HL-60 (cell line): ENCODE results near the gene RASL10A.

ENCODE experiments used
- POLR2AphosphoS5 ChIP-seq: IDR thresholded peaks from 2 replicates; pipeline ENCODE4 v1.6.1; 2012; ENCODE audit warnings: low read depth
- SPI1 ChIP-seq: IDR thresholded peaks from 2 replicates; pipeline ENCODE4 v1.6.1; 2012; ENCODE audit warnings: low read depth, mild to moderate bottlenecking, borderline replicate concordance
- TF ChIP-seq, protein P1 (sequence below): IDR thresholded peaks from one replicate; pipeline ENCODE4 v1.5.1; 2011; ENCODE audit warnings: low read length, control low read depth, inconsistent platforms; ENCODE audit not compliant: insufficient read depth
- TF ChIP-seq, protein P2 (sequence below): IDR thresholded peaks from 2 replicates; pipeline ENCODE4 v1.6.1; 2012; ENCODE audit warnings: low read depth; ENCODE audit not compliant: insufficient replicate concordance

DNA sequence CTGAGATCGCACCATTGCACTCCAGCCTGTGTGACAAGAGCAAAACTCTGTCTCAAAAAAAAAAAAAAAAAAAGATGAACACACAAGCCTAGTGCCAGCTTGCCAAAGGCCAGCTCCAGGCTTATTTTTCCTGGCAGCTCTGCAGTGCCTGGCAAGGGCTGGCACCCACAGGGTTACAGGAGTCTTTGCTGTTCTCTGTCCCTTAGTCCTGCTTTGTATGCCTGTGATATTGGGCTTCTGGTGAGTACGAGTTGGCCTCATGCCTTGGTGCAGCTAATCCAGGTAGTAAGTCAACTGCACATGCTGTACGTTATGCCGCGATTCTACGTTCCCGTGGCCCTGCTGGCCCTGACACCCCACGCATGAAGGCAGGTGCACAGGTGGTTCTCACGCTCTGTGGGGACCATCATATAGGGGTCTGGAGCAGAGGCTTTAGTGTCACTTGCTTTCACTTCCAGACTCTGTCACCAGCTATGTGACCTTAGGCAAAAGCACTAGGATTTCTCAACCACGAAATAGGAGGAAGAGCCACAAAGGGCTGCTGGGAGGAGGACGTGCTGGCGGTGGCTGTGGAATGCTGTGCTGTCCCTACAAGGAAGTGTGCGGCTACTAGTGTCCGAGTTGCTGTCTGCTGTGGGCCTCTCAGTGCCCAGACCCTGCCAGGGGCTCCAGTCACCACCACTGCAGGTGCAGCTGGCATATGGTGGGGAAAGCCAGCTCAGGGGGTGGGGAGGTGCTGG lies 21.4 kb upstream of the RASL10A start:
- TF ChIP-seq POLR2AphosphoS5 (no peak), SPI1 (no peak)
- TF ChIP-seq, protein P1, sequence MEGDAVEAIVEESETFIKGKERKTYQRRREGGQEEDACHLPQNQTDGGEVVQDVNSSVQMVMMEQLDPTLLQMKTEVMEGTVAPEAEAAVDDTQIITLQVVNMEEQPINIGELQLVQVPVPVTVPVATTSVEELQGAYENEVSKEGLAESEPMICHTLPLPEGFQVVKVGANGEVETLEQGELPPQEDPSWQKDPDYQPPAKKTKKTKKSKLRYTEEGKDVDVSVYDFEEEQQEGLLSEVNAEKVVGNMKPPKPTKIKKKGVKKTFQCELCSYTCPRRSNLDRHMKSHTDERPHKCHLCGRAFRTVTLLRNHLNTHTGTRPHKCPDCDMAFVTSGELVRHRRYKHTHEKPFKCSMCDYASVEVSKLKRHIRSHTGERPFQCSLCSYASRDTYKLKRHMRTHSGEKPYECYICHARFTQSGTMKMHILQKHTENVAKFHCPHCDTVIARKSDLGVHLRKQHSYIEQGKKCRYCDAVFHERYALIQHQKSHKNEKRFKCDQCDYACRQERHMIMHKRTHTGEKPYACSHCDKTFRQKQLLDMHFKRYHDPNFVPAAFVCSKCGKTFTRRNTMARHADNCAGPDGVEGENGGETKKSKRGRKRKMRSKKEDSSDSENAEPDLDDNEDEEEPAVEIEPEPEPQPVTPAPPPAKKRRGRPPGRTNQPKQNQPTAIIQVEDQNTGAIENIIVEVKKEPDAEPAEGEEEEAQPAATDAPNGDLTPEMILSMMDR: no peak
- TF ChIP-seq, protein P2, sequence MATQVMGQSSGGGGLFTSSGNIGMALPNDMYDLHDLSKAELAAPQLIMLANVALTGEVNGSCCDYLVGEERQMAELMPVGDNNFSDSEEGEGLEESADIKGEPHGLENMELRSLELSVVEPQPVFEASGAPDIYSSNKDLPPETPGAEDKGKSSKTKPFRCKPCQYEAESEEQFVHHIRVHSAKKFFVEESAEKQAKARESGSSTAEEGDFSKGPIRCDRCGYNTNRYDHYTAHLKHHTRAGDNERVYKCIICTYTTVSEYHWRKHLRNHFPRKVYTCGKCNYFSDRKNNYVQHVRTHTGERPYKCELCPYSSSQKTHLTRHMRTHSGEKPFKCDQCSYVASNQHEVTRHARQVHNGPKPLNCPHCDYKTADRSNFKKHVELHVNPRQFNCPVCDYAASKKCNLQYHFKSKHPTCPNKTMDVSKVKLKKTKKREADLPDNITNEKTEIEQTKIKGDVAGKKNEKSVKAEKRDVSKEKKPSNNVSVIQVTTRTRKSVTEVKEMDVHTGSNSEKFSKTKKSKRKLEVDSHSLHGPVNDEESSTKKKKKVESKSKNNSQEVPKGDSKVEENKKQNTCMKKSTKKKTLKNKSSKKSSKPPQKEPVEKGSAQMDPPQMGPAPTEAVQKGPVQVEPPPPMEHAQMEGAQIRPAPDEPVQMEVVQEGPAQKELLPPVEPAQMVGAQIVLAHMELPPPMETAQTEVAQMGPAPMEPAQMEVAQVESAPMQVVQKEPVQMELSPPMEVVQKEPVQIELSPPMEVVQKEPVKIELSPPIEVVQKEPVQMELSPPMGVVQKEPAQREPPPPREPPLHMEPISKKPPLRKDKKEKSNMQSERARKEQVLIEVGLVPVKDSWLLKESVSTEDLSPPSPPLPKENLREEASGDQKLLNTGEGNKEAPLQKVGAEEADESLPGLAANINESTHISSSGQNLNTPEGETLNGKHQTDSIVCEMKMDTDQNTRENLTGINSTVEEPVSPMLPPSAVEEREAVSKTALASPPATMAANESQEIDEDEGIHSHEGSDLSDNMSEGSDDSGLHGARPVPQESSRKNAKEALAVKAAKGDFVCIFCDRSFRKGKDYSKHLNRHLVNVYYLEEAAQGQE: no peak
